Fibroblast of lung (primary cell): Measurements from ENCODE around the gene FDXR.

Source experiments
- CTCF ChIP-seq, 2 donors: IDR thresholded peaks in 1 of 2; conservative IDR thresholded peaks in 1 of 2; 1 replicate in 1 of 2; 2 replicates in 1 of 2; pipeline ENCODE4 v1.5.1; 2011 to 2012; ENCODE audit warnings: low read length in 2 of 2, control low read depth in 1 of 2, inconsistent platforms in 1 of 2, low read depth in 1 of 2, mild to moderate bottlenecking in 1 of 2
- EZH2 ChIP-seq: IDR thresholded peaks from 2 replicates; pipeline ENCODE4 v1.5.1; 2012; ENCODE audit warnings: low read length, control low read depth, mild to moderate bottlenecking; ENCODE audit errors: missing control alignments

- TF ChIP-seq CTCF (conservative IDR thresholded peaks at IDR 0.05 in 1 of 2, IDR thresholded peaks at IDR 0.05 in 1 of 2; ENCODE audit: low read depth in 1 of 2, low read length in 2 of 2) = no peak
- no peak for TF ChIP-seq EZH2
These were observed 26.2 kb downstream of the FDXR start for GRCh38 chr17:74846621-74847020.
